Activated T-helper 1 cell treated with anti-CD3 and anti-CD28 coated beads, Interleukin-12 subunit alpha, Interleukin-12 subunit beta, Interleukin-2, Interleukin-4 antibody, amounts not matched to agents 30 ng/mL and 10 ng/mL and 1 ng/mL, durations not matched to agents 14 hours and 24 hours and 36 hours (primary cell): ENCODE data around the gene ARL17A. TPM values are rescaled to one million over a fixed set of nuclear protein-coding genes. Genes with fewer than 3 reads are reported as not detected.
"Not testable (repeated sequence)": the region's sequence is repeated elsewhere in the genome, so short reads cannot be mapped to it uniquely, and the experiment has no call there.

Experiments
- DNase-seq: peaks from one replicate; pipeline ENCODE4 v3.0.0; 2021; ENCODE audit warnings: low spot score
- H3K27ac Mint-ChIP-seq: one replicate; pipeline ENCODE4 v1.8.0; 2021; ENCODE audit warnings: mild to moderate bottlenecking, mixed read lengths
- H3K27me3 Mint-ChIP-seq: one replicate; pipeline ENCODE4 v1.8.0; 2022; ENCODE audit warnings: mild to moderate bottlenecking, moderate library complexity, mixed read lengths; ENCODE audit not compliant: insufficient read depth
- H3K36me3 Mint-ChIP-seq: one replicate; pipeline ENCODE4 v1.8.0; 2021; ENCODE audit warnings: low read depth, mixed read lengths
- H3K4me1 Mint-ChIP-seq: one replicate; pipeline ENCODE4 v1.8.0; 2021; ENCODE audit warnings: low read depth, mixed read lengths
- H3K4me3 Mint-ChIP-seq: one replicate; pipeline ENCODE4 v1.8.0; 2021; ENCODE audit warnings: mild to moderate bottlenecking, moderate library complexity, mixed read lengths
- H3K9me3 Mint-ChIP-seq: one replicate; pipeline ENCODE4 v1.8.0; 2021; ENCODE audit warnings: mixed read lengths
- intact Hi-C: fragments of 100-400 bp; cut with micrococcal nuclease; formaldehyde crosslinking; loops from one replicate; pipeline ENCODE4 v1.15.1; 2024
- total RNA-seq: library from RNA; stranded (reverse); gene quantifications from 2 replicates; pipeline ENCODE4 v1.2.3, GENCODE V29; 2022

Gene ARL17A
- total RNA-seq = 21.8 and 23.6 TPM in 2 replicates

DNA sequence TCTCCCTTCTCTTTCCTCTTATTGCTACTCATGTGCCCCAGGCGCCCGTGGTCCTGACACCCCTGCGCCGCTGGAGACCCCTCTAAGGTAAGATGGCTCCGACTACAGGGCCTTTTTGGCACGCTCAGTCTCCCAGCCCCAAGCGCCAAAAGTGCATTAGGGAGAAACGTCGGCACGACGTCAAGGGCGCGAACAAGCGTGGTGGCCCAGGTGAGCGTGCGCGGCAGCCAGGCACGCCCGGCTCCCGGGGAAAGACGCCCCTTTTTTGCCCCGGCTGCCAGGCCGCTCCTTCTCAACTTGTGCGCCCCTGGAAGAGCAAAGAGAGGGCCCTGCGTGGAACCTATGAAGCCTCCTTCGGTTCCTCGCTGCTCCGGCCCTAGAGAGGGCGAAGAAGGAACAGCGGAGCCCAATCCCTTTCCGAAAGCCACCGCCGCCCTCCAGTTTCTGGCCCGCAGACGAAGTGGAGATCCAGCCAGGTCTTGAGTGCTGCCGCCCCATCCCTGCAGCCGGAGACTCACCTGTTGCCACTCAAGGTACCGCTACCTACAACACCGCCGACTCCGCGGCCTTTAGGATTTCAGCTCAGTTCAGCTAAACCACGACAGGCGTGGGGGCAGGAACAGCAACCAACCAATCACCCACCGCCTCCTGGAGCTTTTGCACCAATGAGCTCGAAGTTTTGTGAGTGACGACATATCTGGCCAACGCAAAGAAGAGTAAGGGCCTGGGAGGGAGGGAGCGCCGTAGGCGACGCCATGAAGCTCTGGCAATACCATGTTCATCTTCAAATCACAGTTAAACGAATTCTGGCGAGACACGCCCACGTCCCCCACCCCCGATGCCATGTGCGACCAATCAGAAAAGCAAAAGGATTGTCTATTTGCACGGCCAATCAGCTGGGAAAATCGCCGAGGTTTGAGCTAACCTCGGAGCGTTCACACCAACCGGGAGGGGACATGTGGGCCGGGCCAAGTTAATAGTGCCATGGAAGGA is at the start of gene ARL17A:
Gene ARL17A, minus strand, starts transcription at position 609 of the 993 bp plus-strand sequence. CDS start 3,369 bp downstream, outside the sequence.
- intact Hi-C loops, H3K27me3 Mint-ChIP-seq, H3K27ac Mint-ChIP-seq: not testable (repeated sequence)

GRCh38 chr17:46628753-46629436 is 49.4 kb upstream of the ARL17A start:
- H3K9me3 Mint-ChIP-seq, H3K4me1 Mint-ChIP-seq, H3K36me3 Mint-ChIP-seq, H3K27ac Mint-ChIP-seq, H3K4me3 Mint-ChIP-seq, DNase-seq, intact Hi-C loops, H3K27me3 Mint-ChIP-seq: not testable (repeated sequence)

More for the DNA sequence above, at the start of gene ARL17A:
- not testable (repeated sequence) for H3K36me3 Mint-ChIP-seq, H3K4me1 Mint-ChIP-seq, H3K9me3 Mint-ChIP-seq, H3K4me3 Mint-ChIP-seq
- DNase-seq = peak; percentile 80

DNA sequence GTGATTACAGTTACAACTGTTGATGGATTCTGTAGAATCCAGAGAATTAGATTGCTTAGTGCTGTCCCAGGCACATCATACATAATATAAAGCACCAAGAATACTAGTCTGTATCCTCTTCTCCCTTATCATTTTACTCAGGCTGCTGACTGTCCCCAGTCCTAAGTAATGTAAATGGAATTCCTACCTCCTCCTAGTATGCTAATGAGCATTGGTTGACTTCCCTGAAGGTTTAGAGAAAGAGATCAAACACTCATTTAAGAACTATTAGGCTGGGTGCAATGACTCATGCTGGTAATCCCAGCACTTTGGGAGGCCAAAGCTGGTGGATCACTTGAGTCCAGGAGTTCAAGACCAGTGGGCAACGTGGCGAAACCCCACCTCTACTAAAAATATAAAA is 48.0 kb upstream of the ARL17A start:
- H3K9me3 Mint-ChIP-seq, H3K4me1 Mint-ChIP-seq, H3K36me3 Mint-ChIP-seq, DNase-seq, H3K27ac Mint-ChIP-seq, H3K4me3 Mint-ChIP-seq, intact Hi-C loops, H3K27me3 Mint-ChIP-seq: not testable (repeated sequence)

DNA sequence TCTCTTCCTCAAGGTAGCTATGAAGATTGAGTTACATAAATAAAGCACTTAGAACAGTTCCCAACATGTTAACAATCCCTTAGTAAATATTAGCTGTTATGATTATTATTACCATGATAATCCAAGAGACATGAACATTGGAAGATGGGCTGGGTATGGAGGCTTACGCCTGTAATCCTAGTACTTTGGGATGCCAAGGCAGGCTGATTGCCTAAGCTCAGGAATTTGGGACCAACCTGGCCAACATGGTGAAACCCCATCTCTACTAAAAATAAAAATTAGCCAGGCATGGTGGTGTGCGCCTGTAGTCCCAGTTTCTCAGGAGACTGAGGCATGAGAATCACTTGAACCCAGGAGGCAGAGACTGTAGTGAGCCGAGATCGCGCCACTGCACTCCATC is 45.2 kb upstream of the ARL17A start:
- H3K4me3 Mint-ChIP-seq, intact Hi-C loops, H3K36me3 Mint-ChIP-seq: not testable (repeated sequence)

DNA sequence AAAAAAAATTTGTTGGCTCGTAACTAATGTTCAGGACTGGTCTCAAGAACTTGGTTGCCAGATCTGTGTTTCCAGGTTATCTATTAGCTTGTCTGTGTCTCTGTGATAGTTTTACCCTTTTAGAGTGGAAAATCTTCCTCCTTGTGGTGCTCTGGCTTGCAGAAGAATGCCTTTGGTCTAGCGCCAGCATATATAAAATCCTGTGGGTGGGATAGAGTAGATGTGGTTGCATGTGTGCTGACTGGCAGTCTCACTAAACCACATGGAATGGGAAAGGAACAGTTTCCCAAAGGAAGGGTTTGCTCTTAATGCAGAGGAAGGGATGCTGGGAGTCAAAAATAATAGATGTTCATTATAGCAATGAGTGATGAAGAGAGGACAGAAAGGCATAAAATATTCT is 44.3 kb upstream of the ARL17A start:
- intact Hi-C loops, H3K36me3 Mint-ChIP-seq, H3K9me3 Mint-ChIP-seq, H3K27ac Mint-ChIP-seq, H3K4me3 Mint-ChIP-seq, H3K4me1 Mint-ChIP-seq, H3K27me3 Mint-ChIP-seq, DNase-seq: not testable (repeated sequence)

More for the DNA sequence above, 45.2 kb upstream of the ARL17A start:
- not testable (repeated sequence) for H3K9me3 Mint-ChIP-seq, H3K27ac Mint-ChIP-seq, H3K4me1 Mint-ChIP-seq, H3K27me3 Mint-ChIP-seq, DNase-seq

GRCh38 chr17:46618975-46619374 is 39.5 kb upstream of the ARL17A start:
- intact Hi-C loops, H3K27me3 Mint-ChIP-seq, H3K9me3 Mint-ChIP-seq, H3K27ac Mint-ChIP-seq, H3K36me3 Mint-ChIP-seq, DNase-seq, H3K4me3 Mint-ChIP-seq, H3K4me1 Mint-ChIP-seq: not testable (repeated sequence)

DNA sequence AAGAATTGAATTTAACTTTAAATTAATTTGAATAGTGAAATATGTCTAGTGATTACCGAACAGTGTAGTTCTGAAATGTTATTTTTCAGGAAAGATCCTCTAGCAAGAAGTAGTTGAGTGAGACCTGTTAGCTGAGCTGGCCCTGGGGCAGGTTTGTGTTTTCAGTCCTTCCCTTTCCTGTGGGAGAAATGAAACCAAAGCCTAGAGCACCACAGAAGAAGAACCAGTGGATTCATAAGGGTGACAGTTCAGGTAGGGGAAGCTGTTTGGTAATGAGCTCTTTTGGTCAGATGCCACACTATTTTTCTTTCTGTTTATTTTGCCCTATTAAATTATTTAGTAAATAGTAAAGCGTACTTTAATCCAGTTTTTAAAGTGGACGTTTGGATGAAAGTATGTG is 37.6 kb upstream of the ARL17A start:
- DNase-seq = not testable (repeated sequence)

DNA sequence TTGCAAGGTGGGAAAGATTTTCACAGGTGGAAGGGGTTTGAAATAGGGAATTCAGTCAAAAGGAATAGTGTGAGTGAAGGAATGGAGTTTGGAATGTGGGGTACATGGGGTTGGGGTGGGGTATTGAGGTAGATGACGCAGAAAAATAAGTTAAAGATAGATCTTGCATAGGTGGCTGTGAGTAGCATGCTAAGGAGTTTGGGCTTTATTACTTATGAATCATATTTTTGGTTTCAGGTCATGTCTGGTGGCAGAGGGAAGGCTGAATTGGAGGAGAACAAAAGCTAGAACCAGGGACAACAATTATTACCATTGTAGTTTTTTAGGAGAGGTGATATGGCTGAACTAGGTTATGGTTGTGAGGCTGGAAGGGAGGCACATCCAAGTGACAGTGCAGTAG is 34.4 kb upstream of the ARL17A start:
- H3K9me3 Mint-ChIP-seq, H3K27me3 Mint-ChIP-seq, H3K4me3 Mint-ChIP-seq, H3K27ac Mint-ChIP-seq, intact Hi-C loops, DNase-seq, H3K4me1 Mint-ChIP-seq, H3K36me3 Mint-ChIP-seq: not testable (repeated sequence)

More for the DNA sequence above, 37.6 kb upstream of the ARL17A start:
- H3K27ac Mint-ChIP-seq, H3K9me3 Mint-ChIP-seq, H3K27me3 Mint-ChIP-seq, H3K4me3 Mint-ChIP-seq, H3K36me3 Mint-ChIP-seq, intact Hi-C loops, H3K4me1 Mint-ChIP-seq: not testable (repeated sequence)

GRCh38 chr17:46611304-46611703 is 31.8 kb upstream of the ARL17A start:
- intact Hi-C loops, H3K27ac Mint-ChIP-seq, H3K27me3 Mint-ChIP-seq, H3K36me3 Mint-ChIP-seq, H3K4me3 Mint-ChIP-seq, DNase-seq, H3K4me1 Mint-ChIP-seq, H3K9me3 Mint-ChIP-seq: not testable (repeated sequence)

DNA sequence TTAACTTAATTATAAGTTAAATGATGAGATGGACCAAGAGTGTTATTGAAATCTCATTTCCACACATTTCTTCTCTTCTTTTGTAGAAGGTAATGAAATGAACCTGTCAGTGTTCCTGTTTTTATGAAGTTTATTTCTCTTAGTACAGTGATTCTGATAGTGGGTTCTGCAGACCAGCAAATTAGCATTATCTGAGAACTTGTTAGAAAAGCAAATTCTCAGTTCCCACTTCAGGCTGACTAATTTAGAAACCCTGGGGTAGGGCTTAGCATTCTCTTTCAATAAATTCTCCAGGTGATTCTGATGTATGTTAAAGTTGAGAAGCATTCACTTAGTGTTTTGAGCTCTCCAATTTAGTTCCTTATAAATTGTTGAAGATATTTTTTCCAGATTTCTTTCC is 23.6 kb upstream of the ARL17A start:
- H3K4me1 Mint-ChIP-seq, H3K27ac Mint-ChIP-seq, H3K36me3 Mint-ChIP-seq, H3K9me3 Mint-ChIP-seq, H3K4me3 Mint-ChIP-seq, intact Hi-C loops, H3K27me3 Mint-ChIP-seq, DNase-seq: not testable (repeated sequence)

DNA sequence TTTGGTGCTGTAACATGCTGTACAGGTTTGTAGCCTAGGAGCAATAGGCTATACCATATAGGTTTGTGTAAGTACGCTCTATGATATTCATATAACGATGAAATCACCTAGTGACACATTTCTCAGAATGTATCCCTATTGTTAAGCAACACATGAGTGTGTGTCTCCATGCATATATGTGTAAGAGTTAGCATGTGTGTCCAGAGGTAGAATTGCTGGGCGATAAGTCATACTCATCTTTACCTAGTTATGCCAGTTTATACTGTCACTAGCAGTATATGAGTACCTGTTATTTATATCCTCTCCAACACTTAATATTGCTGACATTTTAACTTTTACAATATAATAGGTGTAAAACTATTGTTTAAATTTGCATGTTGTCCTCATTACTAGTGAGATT is 21.3 kb upstream of the ARL17A start:
- intact Hi-C loops, H3K27ac Mint-ChIP-seq, H3K4me3 Mint-ChIP-seq: not testable (repeated sequence)

GRCh38 chr17:46598344-46598931 is 18.9 kb upstream of the ARL17A start:
- H3K9me3 Mint-ChIP-seq, intact Hi-C loops: not testable (repeated sequence)

More for the DNA sequence above, 21.3 kb upstream of the ARL17A start:
- H3K27me3 Mint-ChIP-seq, H3K4me1 Mint-ChIP-seq, H3K36me3 Mint-ChIP-seq, H3K9me3 Mint-ChIP-seq, DNase-seq: not testable (repeated sequence)

DNA sequence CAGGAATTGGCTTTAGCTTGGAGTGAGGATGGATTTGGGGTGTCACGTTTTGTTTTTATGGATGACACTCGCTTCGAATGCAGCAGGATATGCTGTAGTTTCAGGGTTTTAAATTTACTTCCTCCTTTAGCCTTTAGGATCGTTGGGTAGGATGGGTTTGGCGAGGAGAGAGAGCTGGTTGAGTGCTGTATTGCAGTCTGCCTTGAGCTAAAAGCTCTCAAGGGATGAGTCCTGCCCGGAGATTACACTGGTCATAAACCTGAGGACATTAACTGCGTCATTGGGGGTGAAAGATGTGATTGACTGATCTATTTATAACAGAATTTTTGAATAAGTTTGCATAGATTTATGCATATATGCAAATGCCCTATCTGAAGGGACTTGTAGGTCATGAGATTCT is 11.8 kb upstream of the ARL17A start:
- H3K9me3 Mint-ChIP-seq, DNase-seq, H3K27me3 Mint-ChIP-seq, H3K4me3 Mint-ChIP-seq, H3K4me1 Mint-ChIP-seq, H3K27ac Mint-ChIP-seq, intact Hi-C loops, H3K36me3 Mint-ChIP-seq: not testable (repeated sequence)

More at GRCh38 chr17:46598344-46598931, 18.9 kb upstream of the ARL17A start:
- not testable (repeated sequence) for H3K27me3 Mint-ChIP-seq, H3K4me1 Mint-ChIP-seq, H3K36me3 Mint-ChIP-seq, DNase-seq, H3K27ac Mint-ChIP-seq, H3K4me3 Mint-ChIP-seq
